ENCODE data around the gene ABLIM2. TPM values are rescaled to one million over a fixed set of nuclear protein-coding genes. Genes with fewer than 3 reads are reported as not detected.

ABLIM2 gene
- total and polyA plus RNA-seq, 2 of the 8 experiments (the other 6 are each of a cell fraction or from before 2014, with no cell fraction given): 2.8 to 3.0 TPM

DNA sequence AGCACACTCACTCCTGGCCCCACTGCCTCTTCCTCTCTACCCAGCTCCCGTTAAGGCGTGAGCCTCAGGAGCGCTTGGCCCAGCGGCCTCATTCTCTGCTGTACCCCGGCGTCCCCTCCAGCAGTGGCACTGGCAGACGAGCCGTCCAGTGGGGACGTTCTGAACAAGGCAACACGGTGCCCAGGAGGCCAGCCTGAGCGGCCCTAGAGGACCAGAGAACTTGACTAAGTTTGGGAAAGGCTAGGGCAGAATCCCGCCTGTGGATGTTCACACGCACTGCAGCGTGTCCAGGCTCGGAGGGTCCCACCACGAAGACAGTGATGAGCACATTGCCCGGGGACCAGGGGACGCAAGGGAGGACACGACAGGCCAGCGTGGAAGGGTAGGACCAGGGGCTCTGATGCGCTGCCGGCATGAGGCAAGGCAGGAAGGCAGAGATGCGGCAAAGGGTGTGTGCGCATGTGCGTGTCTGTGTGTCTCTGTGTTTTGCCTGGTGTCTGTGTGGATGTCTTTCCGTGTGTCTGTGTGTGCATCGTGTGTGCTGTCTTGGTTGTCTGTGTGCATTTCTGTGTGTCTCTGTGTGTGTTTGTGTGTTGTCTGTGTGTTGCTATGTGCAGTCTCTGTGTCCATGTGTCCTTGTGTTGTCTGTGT is 89.4 kb downstream of the ABLIM2 start (continued):
- no peak for TF ChIP-seq SAP30 (IDR thresholded peaks at IDR 0.05; ENCODE audit: insufficient read depth, insufficient replicate concordance, low read length)
- no peak for TF ChIP-seq ATF2 (IDR thresholded peaks at IDR 0.05; ENCODE audit: low read length)
- TF ChIP-seq SIX5 (IDR thresholded peaks at IDR 0.05; ENCODE audit: low read depth, low read length): no peak
- TF ChIP-seq CBX8 (IDR thresholded peaks at IDR 0.05; ENCODE audit: borderline replicate concordance, low read depth, low read length): no peak
- TF ChIP-seq, protein P1, sequence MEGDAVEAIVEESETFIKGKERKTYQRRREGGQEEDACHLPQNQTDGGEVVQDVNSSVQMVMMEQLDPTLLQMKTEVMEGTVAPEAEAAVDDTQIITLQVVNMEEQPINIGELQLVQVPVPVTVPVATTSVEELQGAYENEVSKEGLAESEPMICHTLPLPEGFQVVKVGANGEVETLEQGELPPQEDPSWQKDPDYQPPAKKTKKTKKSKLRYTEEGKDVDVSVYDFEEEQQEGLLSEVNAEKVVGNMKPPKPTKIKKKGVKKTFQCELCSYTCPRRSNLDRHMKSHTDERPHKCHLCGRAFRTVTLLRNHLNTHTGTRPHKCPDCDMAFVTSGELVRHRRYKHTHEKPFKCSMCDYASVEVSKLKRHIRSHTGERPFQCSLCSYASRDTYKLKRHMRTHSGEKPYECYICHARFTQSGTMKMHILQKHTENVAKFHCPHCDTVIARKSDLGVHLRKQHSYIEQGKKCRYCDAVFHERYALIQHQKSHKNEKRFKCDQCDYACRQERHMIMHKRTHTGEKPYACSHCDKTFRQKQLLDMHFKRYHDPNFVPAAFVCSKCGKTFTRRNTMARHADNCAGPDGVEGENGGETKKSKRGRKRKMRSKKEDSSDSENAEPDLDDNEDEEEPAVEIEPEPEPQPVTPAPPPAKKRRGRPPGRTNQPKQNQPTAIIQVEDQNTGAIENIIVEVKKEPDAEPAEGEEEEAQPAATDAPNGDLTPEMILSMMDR (IDR thresholded peaks at IDR 0.05; ENCODE audit: control extremely low read depth in 1 of 3, insufficient read depth in 1 of 3, low read depth in 1 of 3, low read length in 3 of 3): no peak
- no peak for TF ChIP-seq SUZ12 (IDR thresholded peaks at IDR 0.05; ENCODE audit: low read length)
- TF ChIP-seq EZH2 (IDR thresholded peaks at IDR 0.05; ENCODE audit: low read depth, low read length, severe bottlenecking): no peak

Measured in H1 (cell line).